B cell (primary cell): ENCODE results near the gene PIMREG. TPM values are rescaled to one million over a fixed set of nuclear protein-coding genes. Genes with fewer than 3 reads are reported as not detected.

ENCODE experiments used
- ATAC-seq: fragments of 200-7000 bp; cut with Tn5 transposase; one replicate; pipeline ENCODE4 v1.10.0; 2021; ENCODE audit warnings: low read depth, mild to moderate bottlenecking, moderate number of reproducible peaks, moderate library complexity
- CTCF ChIA-PET: fragments of 350-600 bp; sonication (Branson Sonifier 250); formaldehyde crosslinking; loops from one replicate; lab custom pipeline; 2021; ENCODE audit warnings: antibody characterized with exemption, inconsistent platforms; lab: Charles Lee
- POLR2A ChIA-PET: fragments of 350-600 bp; sonication (Branson Sonifier 250); formaldehyde crosslinking; loops from one replicate; lab custom pipeline; 2021; ENCODE audit warnings: antibody characterized with exemption; lab: Charles Lee
- DNase-seq: peaks from one replicate; pipeline ENCODE4 v3.0.0; 2013
- H2AFZ ChIP-seq: 2 replicates; pipeline ENCODE4 v1.6.1; 2012; ENCODE audit warnings: mild to moderate bottlenecking, low read depth, low read length; ENCODE audit not compliant: insufficient read depth, poor library complexity, severe bottlenecking
- H3K27ac ChIP-seq, 2 donors: 1 replicate in 1 of 2; 2 replicates in 1 of 2; pipeline ENCODE4 v1.5.1; 2012 to 2013; ENCODE audit warnings: low read length in 2 of 2, mild to moderate bottlenecking in 2 of 2, moderate library complexity in 1 of 2
- H3K27me3 ChIP-seq, 4 experiments: fragments of 200-600 bp in 1 of 4; sonication (generic) in 1 of 4; replicated peaks in 1 of 4; 1 replicate in 2 of 4; 2 replicates in 2 of 4; pipeline versions ENCODE4 v1.6.1 to v1.7.0; 2013 to 2016; ENCODE audit warnings: low read length in 3 of 4, mild to moderate bottlenecking in 2 of 4, mixed read lengths in 1 of 4, moderate library complexity in 1 of 4; ENCODE audit not compliant: insufficient read depth in 4 of 4, control insufficient read depth in 3 of 4; ENCODE audit errors: control extremely low read depth in 1 of 4
- H3K36me3 ChIP-seq, 2 experiments: replicated peaks in 1 of 2; 1 replicate in 1 of 2; 2 replicates in 1 of 2; pipeline versions ENCODE4 v1.6.1 to v1.7.1; 2013; ENCODE audit warnings: low read length in 1 of 2; ENCODE audit not compliant: insufficient read depth in 2 of 2, control insufficient read depth in 1 of 2; ENCODE audit errors: control extremely low read depth in 1 of 2, extremely low read depth in 1 of 2
- H3K4me1 ChIP-seq, 2 donors: fragments of 200-600 bp in 1 of 2; sonication (generic) in 1 of 2; 1 replicate in 1 of 2; 2 replicates in 1 of 2; pipeline versions ENCODE4 v1.5.1 to v1.6.1; 2013 to 2017; ENCODE audit warnings: low read length in 2 of 2; ENCODE audit not compliant: control insufficient read depth in 2 of 2, insufficient read depth in 2 of 2
- H3K4me2 ChIP-seq: replicated peaks from 2 replicates; pipeline ENCODE3; 2012; ENCODE audit warnings: mild to moderate bottlenecking, low read depth, low read length; ENCODE audit not compliant: poor library complexity, severe bottlenecking
- H3K4me3 ChIP-seq, 5 experiments: fragments of 200-600 bp in 1 of 5; sonication (generic) in 1 of 5; 1 replicate in 3 of 5; 2 replicates in 2 of 5; pipeline versions ENCODE4 v1.5.1 to v1.7.0; 2011 to 2016; ENCODE audit warnings: low read length in 4 of 5, mild to moderate bottlenecking in 4 of 5, low read depth in 2 of 5, control low read depth in 1 of 5, moderate library complexity in 1 of 5; ENCODE audit not compliant: insufficient read depth in 1 of 5; ENCODE audit errors: control extremely low read depth in 1 of 5, extremely low read depth in 1 of 5
- H3K79me2 ChIP-seq: fragments of 200-600 bp; sonication (generic); one replicate; pipeline ENCODE4 v1.6.0; 2016; ENCODE audit warnings: low read length; ENCODE audit not compliant: control insufficient read depth, insufficient read depth
- H3K9ac ChIP-seq: fragments of 200-600 bp; sonication (generic); 2 replicates; pipeline ENCODE4 v1.6.1; 2017; ENCODE audit warnings: mild to moderate bottlenecking, low read length, moderate library complexity
- H3K9me3 ChIP-seq, 3 donors: one replicate each; pipeline versions ENCODE4 v1.6.1 to v1.7.1; 2013; ENCODE audit warnings: low read length in 2 of 3; ENCODE audit not compliant: control insufficient read depth in 2 of 3, insufficient read depth in 1 of 3; ENCODE audit errors: control extremely low read depth in 1 of 3
- H4K20me1 ChIP-seq: 2 replicates; pipeline ENCODE4 v1.6.0; 2012; ENCODE audit warnings: mild to moderate bottlenecking, low read length; ENCODE audit not compliant: insufficient read depth, control insufficient read depth, poor library complexity, severe bottlenecking
- H3K27ac Mint-ChIP-seq: one replicate; pipeline ENCODE4 v1.8.0; 2021; ENCODE audit warnings: mixed read lengths
- H3K27me3 Mint-ChIP-seq: one replicate; pipeline ENCODE4 v1.8.0; 2021; ENCODE audit warnings: mixed read lengths
- H3K4me1 Mint-ChIP-seq: one replicate; pipeline ENCODE4 v1.8.0; 2021; ENCODE audit warnings: mixed read lengths
- H3K4me3 Mint-ChIP-seq: one replicate; pipeline ENCODE4 v1.8.0; 2021; ENCODE audit warnings: mixed read lengths
- H3K9me3 Mint-ChIP-seq: one replicate; pipeline ENCODE4 v1.8.0; 2022; ENCODE audit warnings: mixed read lengths; ENCODE audit not compliant: insufficient read depth
- EZH2 ChIP-seq: IDR thresholded peaks from 2 replicates; pipeline ENCODE4 v1.6.1; 2012; ENCODE audit warnings: borderline replicate concordance, low read depth, mild to moderate bottlenecking, moderate library complexity, low read length; ENCODE audit not compliant: insufficient read depth, poor library complexity, severe bottlenecking
- WGBS: methylation state at CpG from one replicate; pipeline ENCODE4 v1.1.5; 2013; ENCODE audit warnings: missing lambda C conversion rate; ENCODE audit not compliant: insufficient coverage; 5-methylcytosine and 5-hydroxymethylcytosine counted together
- intact Hi-C: fragments of 100-400 bp; cut with micrococcal nuclease; formaldehyde crosslinking; loops from one replicate; pipeline ENCODE4 v1.10.0; 2022
- polyA plus RNA-seq: library from polyadenylated mRNA; depleted of rRNA; stranded (reverse); fragments of >200 nt; gene quantifications from 2 replicates; pipeline ENCODE4 v1.2.3, GENCODE V29; 2012
- total RNA-seq, 2 donors: library from RNA; stranded (reverse); fragments of 120-200 nt in 1 of 2; gene quantifications; 1 replicate in 1 of 2; 2 replicates in 1 of 2; pipeline versions ENCODE4 v1.2.3 to v1.2.4, GENCODE V29; 2013 to 2022
- TF ChIP-seq, protein P1 (sequence below): fragments of 200-600 bp; IDR thresholded peaks from one replicate; pipeline ENCODE4 v1.8.0; 2022; ENCODE audit warnings: antibody characterized with exemption, mild to moderate bottlenecking

Gene PIMREG
- total and polyA plus RNA-seq, 2 donors (not counting 1 experiment from before 2014, with no cell fraction given): 0.21 TPM; not detected in 1

DNA sequence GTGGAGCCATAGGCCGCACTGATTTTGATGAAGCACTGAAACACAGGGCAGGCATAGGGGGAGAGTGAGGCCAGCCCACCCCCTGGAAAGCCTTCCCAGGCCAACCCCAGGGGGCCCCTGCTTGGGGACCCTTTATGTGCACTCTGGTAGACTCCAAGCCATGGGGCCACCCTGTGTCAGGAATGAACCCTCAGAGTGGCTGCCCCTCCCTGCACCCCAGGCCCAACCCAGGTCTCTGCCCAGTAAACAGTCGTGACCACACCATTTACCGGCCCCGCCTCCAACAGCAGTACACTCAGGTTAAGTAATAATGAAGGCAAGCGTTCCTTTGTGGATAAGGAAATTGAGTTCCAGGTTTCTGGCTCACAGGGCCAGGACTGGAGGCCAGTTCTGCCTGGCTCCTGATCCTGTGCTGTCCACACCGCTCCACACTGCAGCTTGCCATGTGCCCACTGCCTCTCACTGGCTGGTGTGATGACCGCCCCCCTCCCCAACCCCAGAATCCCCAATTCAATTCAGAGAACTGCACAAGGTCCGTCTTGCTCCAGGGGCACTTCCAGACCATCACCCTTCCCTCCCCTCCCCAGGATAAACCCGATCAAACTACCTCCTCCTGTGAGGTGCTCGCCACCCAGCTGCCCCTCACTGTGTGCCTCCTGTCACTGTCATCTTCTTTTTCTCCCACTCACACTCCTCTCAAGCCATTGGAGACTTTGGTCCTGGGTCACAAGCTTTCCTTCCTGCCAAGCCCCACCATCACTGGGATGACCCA, 13.6 kb downstream of the PIMREG start:
- no peak for ATAC-seq
- no peak for TF ChIP-seq EZH2
- Histone ChIP-seq H3K9me3 (peaks cover 0 to 8% (median 0%) of the 10 kb centered on the region in 3 donors), H3K4me3 (no peak overlapping the region), H3K36me3 (no peaks in the 10 kb centered on the region), H2AFZ (no peak overlapping the region), H3K4me1 (peaks cover 6 to 10% of the 10 kb centered on the region in 2 donors), H3K4me2 (no peak overlapping the region), H3K79me2 (no peaks in the 10 kb centered on the region), H3K9ac (no peak overlapping the region), H3K27me3 (no peaks in the 10 kb centered on the region), H3K27ac (no peak overlapping the region), H4K20me1 (no peaks in the 10 kb centered on the region)
- H3K9me3 Mint-ChIP-seq: no peaks in the 10 kb centered on the region
- ChIA-PET POLR2A (no interaction called here), CTCF (interaction anchor here (1.0 kb wide), 1 partner anchor 23 kb away, joined by 3 read pairs; the partner anchor contains the start of gene AIPL1)
- DNase-seq: no peak
- peaks cover 26% of the 10 kb centered on the region for H3K4me1 Mint-ChIP-seq
- 91% methylated on average over 7 of the region's 10 CpGs for WGBS
- intact Hi-C loops: no loop called here
- peaks cover 9% of the 10 kb centered on the region for H3K27me3 Mint-ChIP-seq
- H3K27ac Mint-ChIP-seq: no peak overlapping the region
- no peak overlapping the region for H3K4me3 Mint-ChIP-seq

DNA sequence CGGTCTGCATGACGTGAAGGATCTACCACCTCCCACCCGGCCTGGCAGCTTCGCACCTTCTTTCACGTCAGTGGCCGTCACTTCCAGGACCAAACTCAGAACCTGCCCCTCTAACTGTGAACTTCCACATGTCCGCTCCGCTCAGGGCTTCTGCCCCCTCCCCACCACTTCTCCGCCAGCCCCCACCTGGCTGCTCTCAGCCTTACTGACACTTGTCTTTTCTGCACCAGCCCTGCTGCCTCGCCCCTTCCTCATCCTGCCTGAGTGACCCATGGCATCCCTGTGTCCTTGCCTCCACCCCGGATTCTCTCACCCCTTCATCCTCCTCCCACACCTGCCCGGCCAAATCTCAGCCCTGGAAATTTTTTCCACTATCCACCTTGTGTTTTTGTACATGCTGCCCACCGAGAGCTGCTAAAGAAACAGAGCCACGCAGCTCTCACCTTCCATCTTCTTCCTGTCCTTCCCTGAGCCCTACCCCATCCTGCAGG, 14.2 kb downstream of the PIMREG start:
- Mint-ChIP-seq H3K4me1 (peaks cover 19% of the 10 kb centered on the region), H3K4me3 (no peak overlapping the region), H3K27ac (no peak overlapping the region), H3K27me3 (peaks cover 9% of the 10 kb centered on the region), H3K9me3 (no peaks in the 10 kb centered on the region)
- 93% methylated on average over 14 of the region's 14 CpGs for WGBS
- H3K36me3 ChIP-seq: no peaks in the 10 kb centered on the region
- intact Hi-C loops: no loop called here
- H3K9ac ChIP-seq: no peak overlapping the region
- no peak for TF ChIP-seq EZH2
- TF ChIP-seq, protein P1, sequence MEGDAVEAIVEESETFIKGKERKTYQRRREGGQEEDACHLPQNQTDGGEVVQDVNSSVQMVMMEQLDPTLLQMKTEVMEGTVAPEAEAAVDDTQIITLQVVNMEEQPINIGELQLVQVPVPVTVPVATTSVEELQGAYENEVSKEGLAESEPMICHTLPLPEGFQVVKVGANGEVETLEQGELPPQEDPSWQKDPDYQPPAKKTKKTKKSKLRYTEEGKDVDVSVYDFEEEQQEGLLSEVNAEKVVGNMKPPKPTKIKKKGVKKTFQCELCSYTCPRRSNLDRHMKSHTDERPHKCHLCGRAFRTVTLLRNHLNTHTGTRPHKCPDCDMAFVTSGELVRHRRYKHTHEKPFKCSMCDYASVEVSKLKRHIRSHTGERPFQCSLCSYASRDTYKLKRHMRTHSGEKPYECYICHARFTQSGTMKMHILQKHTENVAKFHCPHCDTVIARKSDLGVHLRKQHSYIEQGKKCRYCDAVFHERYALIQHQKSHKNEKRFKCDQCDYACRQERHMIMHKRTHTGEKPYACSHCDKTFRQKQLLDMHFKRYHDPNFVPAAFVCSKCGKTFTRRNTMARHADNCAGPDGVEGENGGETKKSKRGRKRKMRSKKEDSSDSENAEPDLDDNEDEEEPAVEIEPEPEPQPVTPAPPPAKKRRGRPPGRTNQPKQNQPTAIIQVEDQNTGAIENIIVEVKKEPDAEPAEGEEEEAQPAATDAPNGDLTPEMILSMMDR: no peak
- ChIA-PET POLR2A (no interaction called here), CTCF (interaction anchor here (1.0 kb wide), 1 partner anchor 23 kb away, joined by 3 read pairs; the partner anchor contains the start of gene AIPL1)
- peaks cover 6 to 10% of the 10 kb centered on the region in 2 donors for H3K4me1 ChIP-seq
- DNase-seq: no peak
- no peak for ATAC-seq
- H3K4me3 ChIP-seq: no peak overlapping the region
- H4K20me1 ChIP-seq: no peaks in the 10 kb centered on the region
- no peak overlapping the region for H2AFZ ChIP-seq
- no peak overlapping the region for H3K27ac ChIP-seq
- H3K4me2 ChIP-seq: no peak overlapping the region
- no peaks in the 10 kb centered on the region for H3K27me3 ChIP-seq
- peaks cover 0 to 8% (median 0%) of the 10 kb centered on the region in 3 donors for H3K9me3 ChIP-seq
- H3K79me2 ChIP-seq: no peaks in the 10 kb centered on the region
